Epithelial cell of proximal tubule (primary cell): ENCODE data around the gene LMNTD1. TPM values are rescaled to one million over a fixed set of nuclear protein-coding genes. Genes with fewer than 3 reads are reported as not detected.

Source experiments
- DNase-seq: peaks from one replicate; pipeline ENCODE4 v3.0.0-alpha.2; 2011; ENCODE audit warnings: low read depth
- H3K4me3 ChIP-seq: 2 replicates; pipeline ENCODE4 v1.5.1; 2011; ENCODE audit warnings: low read depth, mild to moderate bottlenecking, low read length
- CTCF ChIP-seq: conservative IDR thresholded peaks from 2 replicates; pipeline ENCODE4 v1.5.1; 2012; ENCODE audit warnings: low read depth, mild to moderate bottlenecking, low read length
- total RNA-seq: library from RNA; depleted of rRNA; stranded (reverse); fragments of >200 nt; gene quantifications from 2 replicates; pipeline ENCODE4 v1.2.3, GENCODE V29; 2015

LMNTD1 gene
- total RNA-seq, 1 donor from 2014 or later: not detected

GRCh38 chr12:25556153-25556552 lies 3.1 kb upstream of the LMNTD1 start:
- no peak for TF ChIP-seq CTCF
- DNase-seq: no peak
- H3K4me3 ChIP-seq: no peak overlapping the region

GRCh38 chr12:25552681-25553080 lies 402 bp downstream of the LMNTD1 start:
- no peak for DNase-seq
- no peak for TF ChIP-seq CTCF
- no peak overlapping the region for H3K4me3 ChIP-seq

GRCh38 chr12:25550186-25550585 lies 2.9 kb downstream of the LMNTD1 start:
- no peak overlapping the region for H3K4me3 ChIP-seq
- no peak for TF ChIP-seq CTCF
- DNase-seq: no peak

- no peak overlapping the region for H3K4me3 ChIP-seq
- no peak for DNase-seq
- TF ChIP-seq CTCF: no peak
These were observed 4.0 kb downstream of the LMNTD1 start for GRCh38 chr12:25549120-25549519.

- no peak overlapping the region for H3K4me3 ChIP-seq
- TF ChIP-seq CTCF: no peak
- no peak for DNase-seq
These were observed 6.8 kb downstream of the LMNTD1 start for GRCh38 chr12:25546318-25546717.

- no peak for DNase-seq
- TF ChIP-seq CTCF: no peak
- H3K4me3 ChIP-seq: no peak overlapping the region
These were observed 19.9 kb downstream of the LMNTD1 start for GRCh38 chr12:25533150-25533549.

GRCh38 chr12:25531502-25532052 lies 21.5 kb downstream of the LMNTD1 start:
- DNase-seq: no peak
- TF ChIP-seq CTCF: no peak
- H3K4me3 ChIP-seq: no peak overlapping the region
